HG02943 (cell line): ENCODE data around the gene CHSY1.

Experiments
- ATAC-seq: cut with Tn5 transposase; IDR thresholded peaks from one replicate; pipeline ENCODE4 v1.9.1; 2021; ENCODE audit warnings: mild to moderate bottlenecking, low read depth, moderate library complexity; ENCODE audit not compliant: unreplicated experiment

CHSY1 gene

DNA sequence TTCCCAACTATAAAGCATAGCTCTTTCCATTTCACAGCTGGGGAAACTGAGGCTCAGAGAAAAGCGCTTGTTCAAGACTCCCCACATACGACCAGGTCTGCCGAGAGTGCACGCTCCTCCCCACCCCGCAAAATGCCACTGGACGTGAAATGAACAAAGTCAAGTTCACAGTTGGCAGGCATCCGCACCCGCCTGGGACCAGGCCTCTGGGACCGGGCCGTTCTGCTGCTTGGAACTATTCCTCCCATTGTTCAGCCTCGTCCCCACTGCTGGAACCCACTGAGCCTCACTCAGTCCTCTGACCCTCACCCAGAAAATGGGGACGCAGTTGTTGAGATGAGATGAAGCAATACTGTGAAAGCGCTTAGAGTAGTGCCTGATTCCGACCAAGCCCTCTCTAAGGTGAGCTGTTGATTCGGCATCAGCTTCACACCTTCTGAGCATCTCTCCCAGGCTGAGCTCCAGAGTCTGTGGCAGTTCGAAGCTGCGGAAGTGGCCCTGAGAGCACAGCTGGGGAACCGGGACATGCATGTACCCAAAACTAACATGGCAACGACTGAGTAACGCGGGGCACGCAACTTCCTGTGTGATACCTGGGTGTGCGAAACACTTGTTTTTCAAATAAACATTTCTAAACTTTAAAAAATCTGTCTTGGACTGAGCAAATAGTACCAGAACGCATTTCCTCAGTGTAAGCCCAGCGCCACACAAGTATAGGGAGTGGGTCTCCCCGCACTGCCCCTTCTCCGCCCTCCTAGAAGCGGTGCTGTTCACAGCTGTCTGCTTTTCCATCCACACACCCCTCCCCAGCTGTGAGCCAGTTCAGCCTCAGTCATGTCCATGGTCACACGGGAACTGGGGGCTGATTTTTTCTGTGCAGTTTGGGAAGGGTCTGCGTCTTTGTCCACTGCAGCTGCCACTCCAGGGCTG is 93.4 kb downstream of the CHSY1 start:
- no peak for ATAC-seq

GRCh38 chr15:101157721-101158120 is 94.1 kb downstream of the CHSY1 start:
- ATAC-seq, result no peak

GRCh38 chr15:101156509-101157159 is 95.2 kb downstream of the CHSY1 start:
- ATAC-seq, result peak; percentile 85

DNA sequence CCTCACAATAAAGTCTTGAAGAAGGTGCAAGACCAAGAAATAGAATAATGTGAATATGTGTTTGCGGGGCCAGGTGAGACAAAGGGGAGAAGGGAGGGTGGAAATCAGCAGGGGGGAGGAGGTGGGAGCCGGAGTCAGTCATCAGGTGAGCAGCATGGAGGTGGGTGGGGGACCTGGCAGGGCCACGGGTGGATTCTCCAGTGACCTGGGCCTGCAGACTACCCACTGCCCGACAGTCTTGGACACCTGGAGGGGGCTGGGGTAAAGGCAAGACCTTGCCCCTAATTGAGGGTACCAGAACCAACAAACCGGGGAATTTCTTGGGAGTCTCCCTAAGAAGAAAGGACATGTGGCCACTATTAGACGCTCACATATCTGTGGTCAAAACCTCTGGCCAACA is 95.8 kb downstream of the CHSY1 start:
- ATAC-seq, result no peak

GRCh38 chr15:101153801-101154656 is 97.8 kb downstream of the CHSY1 start:
- no peak for ATAC-seq

DNA sequence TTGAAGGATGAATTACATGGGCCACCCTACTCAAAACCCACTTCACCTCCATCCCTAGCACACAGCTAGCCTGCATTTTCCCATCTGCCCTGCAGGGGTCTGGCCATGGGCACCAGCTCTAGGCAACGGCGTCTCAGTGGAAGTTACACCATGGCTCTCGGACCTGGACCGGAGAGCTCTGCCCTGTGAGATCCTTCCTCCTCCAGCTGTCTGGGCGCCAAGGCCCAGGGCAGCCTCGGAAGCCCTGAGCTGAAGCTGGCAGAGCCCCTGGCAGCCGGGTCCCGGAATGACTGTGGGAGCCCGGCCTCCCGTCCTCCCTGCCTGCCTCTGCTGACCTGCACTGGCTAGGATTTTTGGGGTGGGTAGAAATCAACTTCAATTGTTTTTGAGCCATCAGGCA is 98.9 kb downstream of the CHSY1 start:
- no peak for ATAC-seq

DNA sequence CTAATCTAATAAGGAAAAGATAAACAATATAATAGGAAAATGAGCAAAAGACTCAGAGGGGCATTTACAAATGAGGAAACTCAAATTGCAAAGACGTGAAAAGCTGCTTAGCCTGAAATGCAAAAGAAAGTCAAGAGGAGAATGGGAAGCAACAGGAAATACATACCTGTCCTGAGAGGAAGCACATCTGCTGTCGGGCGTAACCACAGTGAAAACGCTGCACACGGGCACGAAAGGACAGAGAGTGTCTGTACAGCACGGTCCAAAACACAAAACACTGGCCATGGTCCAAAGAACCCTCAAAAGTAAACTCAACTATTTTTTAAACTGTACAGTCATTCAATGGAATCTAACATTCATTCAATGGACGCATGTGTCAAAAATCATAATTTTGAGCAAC is 100.6 kb downstream of the CHSY1 start:
- no peak for ATAC-seq

GRCh38 chr15:101150723-101151040 is 101.2 kb downstream of the CHSY1 start:
- no peak for ATAC-seq

DNA sequence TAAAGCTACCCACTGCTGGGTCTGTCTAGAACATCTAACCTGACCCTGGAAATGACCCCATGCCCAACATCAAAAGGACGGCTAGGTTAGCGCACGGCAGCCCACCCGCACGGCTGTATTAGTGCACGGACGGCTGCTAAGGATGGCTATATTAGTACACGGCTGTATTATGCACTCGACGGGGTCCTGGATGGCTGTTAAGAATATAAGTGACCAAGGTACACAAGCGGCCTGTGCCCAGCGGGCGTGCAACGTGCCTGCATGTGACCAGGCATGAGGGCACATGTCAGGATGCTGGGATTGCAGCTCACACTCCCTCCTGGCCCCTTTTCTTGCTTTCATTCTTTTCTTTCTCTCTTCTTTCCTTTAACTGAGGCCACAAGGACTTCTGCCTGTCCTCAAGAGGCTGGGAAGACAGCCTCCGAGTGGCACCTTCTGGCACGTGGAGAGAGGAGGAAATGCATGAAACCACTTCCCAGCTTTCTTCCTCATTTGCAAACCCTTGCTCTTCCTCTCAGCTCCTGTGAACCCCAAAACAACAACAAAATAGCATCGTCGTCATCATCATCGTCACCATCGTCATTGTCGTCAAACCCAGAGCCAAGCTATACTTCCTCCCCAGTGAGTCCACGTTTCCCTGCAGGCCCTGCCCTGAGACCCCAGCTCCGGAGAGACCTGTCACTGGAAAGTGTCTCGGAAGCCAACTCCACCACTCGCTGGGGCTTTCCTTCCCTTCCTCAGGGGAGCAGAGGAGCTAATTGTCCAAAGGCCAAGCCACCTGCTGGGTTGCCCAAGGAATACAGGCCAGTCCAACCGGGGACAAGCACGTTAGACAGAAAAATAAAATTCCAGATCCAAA is 101.8 kb downstream of the CHSY1 start:
- no peak for ATAC-seq

DNA sequence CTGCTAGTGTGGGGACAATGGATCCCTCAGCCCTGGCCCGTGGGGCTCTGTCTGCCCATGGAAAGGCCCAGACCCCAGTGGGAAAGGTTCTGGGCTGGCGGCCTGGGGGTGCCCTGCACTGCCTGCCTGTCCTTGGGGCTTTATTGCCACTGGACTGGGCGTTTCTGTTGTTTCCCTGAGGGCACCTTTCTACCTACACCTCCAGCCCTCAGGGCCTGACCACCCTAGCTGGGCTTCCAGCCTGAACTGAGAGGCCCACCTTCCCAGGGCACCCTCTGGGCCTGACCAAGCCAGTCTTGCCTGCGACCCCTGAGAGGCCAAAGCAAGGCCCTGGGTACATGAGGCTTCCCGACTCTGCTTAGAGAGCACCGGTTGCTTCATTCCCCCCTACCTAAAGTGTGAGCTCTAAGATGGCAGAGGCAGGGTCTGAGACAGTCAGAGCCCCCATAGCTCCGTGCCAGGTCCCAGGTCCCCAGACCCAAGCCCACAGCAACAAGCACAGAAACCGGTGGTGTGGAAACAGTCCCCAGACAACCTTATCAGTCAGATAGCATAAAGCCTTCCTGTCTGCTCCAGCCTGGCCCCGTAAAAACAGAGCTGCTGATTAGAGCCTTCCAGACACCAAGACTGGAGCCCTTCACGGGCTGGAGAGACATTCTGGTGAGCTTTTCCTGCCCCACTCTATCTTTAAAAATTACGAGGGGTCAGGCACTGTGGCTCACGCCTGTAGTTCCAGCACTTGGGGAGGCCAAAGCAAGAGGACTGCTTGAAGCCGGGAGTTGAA is 102.8 kb downstream of the CHSY1 start:
- no peak for ATAC-seq

DNA sequence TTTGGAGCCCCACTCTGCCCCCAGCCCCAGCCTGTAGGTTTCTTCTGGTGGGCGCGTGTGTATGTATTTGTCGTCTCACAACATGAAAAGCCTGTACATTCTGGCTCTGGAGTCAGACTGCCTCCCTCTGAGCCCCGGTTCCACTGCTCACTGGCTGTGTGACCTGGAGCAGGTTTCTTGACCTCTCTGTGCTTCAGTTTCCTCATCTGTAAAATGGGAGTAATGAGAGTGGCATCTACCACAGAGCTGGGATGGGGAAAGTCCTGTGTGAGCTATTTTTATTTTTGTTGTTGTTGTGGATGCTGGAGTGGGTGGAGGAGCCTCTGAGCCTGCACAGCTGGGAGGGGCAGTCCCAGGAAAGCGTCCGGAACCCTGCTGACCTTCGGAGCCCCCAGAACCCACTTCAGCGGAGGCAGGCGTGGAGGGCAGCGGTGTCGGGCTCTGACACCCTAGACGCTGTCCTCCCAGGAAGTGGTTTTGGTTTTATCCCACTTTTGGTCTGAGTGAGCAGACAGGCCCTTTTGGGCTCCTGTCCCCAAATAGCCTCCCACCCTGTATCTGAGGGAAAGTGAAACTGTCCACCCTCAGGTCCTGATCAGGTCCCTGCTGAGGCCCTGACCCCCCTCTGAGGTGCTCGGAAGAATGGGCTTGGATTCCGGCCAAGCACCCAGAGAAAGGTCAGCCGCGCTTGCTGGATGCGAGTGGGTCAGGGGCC is 103.5 kb downstream of the CHSY1 start:
- no peak for ATAC-seq

GRCh38 chr15:101147181-101147580 is 104.7 kb downstream of the CHSY1 start:
- no peak for ATAC-seq

GRCh38 chr15:101146118-101146702 is 105.6 kb downstream of the CHSY1 start:
- ATAC-seq, result no peak

GRCh38 chr15:101145362-101145761 is 106.5 kb downstream of the CHSY1 start:
- no peak for ATAC-seq

- no peak for ATAC-seq
Measured at GRCh38 chr15:101143321-101143720, 108.5 kb downstream of the CHSY1 start.

DNA sequence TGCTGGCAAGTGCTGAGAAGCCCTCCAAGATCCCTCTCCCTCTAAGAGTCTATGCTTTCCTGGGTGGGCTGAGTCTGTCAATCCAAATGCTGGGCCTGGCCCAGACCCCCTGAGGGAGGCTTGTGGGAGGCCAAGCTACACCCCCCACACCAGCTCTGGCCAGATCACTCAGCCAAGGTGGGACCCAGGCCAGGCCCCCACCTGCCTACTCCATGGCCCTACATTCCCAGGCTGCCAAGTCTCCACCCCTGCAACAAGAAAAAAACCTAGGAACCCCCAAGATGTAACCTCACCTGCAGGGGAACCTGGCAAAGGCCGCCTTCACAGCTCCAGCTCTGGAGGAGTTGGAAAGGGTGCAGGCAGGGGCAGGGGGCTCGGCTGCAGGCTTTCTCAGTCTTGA is 109.1 kb downstream of the CHSY1 start:
- ATAC-seq, result no peak

DNA sequence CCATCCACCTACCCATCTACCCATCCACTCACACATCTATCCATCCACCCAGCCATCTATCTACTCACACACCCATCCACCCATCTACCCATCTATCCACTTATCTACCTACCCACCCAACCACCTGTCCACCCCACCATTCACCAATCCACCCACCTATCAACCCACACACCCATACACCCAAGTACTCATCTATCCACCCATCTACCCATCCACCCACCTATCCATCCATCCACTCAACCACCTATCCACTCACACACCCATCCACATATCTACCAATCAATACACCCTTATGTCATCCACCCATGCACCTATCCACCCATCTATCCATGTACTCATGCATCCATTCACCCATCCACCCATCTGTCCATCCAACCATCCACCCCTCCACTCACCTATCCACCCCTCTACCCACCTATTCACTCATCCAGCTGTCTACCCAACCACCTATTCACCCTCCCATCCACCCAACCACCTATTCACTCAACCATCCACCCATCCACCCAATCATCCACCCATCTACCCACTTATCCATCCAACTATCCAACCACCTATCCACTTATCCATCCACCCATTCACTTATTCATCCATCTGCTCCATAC is 109.8 kb downstream of the CHSY1 start:
- ATAC-seq, result no peak

DNA sequence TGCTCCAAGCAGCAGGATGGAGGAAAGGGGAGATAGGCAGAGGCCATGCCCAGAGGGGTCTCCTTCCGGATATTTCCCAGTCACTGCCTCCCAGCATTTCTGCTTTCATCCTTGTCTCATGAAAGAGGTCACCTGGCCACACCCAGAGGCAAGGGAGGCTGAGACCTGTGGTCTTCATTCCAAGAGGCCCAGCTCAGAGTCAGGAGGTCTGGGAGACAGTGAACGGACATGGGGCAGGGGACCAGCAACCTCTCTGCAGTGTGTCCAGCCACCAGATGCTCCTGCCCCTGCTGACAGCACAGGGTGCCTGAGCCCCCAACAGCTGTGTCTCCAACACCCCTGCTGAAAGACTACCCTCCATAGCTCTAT is 111.2 kb downstream of the CHSY1 start:
- ATAC-seq, result no peak
